GM12874 (cell line): Measurements from ENCODE around the gene GIPC2.

ENCODE experiments used
- TF ChIP-seq, protein P1 (sequence below): IDR thresholded peaks from 2 replicates; pipeline ENCODE4 v1.5.1; 2011; ENCODE audit warnings: low read depth, mild to moderate bottlenecking, control low read depth, low read length, moderate library complexity; ENCODE audit not compliant: insufficient read depth

Gene GIPC2

DNA sequence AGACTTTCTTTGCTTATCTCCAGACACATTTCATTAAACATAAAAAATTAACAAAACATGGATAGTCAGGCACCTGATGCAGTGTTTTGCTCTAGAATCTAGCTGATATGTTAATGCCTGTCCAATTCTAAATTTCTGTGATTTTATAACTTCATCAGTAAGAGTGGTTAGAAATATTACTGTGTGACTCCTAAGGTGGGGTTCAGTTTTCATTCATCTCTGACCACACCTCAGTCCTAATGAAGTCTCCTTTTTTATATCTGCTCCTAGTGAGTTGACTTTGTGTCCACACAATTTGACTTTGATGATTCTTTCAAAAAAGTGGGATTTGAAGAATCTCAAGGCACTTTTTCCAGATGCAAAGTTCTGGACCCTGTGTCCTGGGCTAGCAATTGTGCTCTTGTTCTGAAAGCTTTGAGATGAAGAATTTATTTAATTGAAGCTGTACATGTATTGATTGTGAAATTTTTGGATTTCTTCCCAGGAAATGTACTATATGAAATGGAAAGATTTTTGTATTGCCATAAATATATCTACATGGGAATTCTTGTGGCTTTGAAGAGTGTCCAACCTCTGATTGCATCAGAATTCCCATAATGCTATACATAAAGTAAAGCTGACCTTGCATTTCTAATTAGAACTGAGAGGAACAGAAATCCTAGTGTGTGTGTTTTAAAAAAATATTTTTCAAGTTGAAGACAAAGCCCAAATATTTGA is 111.2 kb downstream of the GIPC2 start:
- TF ChIP-seq, protein P1, sequence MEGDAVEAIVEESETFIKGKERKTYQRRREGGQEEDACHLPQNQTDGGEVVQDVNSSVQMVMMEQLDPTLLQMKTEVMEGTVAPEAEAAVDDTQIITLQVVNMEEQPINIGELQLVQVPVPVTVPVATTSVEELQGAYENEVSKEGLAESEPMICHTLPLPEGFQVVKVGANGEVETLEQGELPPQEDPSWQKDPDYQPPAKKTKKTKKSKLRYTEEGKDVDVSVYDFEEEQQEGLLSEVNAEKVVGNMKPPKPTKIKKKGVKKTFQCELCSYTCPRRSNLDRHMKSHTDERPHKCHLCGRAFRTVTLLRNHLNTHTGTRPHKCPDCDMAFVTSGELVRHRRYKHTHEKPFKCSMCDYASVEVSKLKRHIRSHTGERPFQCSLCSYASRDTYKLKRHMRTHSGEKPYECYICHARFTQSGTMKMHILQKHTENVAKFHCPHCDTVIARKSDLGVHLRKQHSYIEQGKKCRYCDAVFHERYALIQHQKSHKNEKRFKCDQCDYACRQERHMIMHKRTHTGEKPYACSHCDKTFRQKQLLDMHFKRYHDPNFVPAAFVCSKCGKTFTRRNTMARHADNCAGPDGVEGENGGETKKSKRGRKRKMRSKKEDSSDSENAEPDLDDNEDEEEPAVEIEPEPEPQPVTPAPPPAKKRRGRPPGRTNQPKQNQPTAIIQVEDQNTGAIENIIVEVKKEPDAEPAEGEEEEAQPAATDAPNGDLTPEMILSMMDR = no peak

DNA sequence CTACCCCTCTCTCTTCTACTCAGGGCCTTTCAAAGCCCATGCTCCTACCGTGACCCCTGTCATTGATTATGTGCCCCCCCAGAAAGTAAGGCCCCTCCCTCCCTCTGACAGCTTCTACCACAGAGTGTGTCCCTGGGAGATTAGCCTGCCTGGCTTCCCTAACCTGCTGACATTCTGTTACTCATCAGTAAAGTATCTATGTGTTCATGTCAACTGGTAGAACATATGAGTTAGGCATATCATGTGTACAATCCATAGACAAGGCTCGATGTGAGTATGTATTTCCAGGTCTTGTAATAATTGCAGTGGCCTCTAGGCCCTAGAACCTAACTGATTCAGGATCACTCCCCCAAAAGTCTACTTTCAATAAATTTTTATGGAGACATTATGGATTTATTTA is 120.0 kb downstream of the GIPC2 start:
- TF ChIP-seq, protein P1 = no peak

DNA sequence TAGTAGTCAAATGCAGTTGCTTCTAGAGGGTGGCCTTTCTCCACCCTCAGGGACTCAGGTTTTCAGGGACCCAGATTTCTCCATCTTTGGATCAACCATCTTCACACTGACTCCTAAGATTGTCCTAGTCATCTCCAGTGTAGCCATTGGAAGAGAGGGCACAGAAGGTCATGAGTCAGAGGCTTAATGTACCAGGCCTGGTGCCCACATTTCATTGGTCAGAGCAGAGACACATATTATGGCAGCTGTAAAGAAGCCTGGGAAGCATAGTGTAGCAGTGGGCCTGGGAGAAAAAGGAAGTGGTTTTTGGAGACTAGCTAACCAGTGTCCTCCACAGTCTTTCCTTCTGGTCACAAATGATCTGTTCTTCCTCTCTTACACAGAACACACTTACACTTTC is 122.5 kb downstream of the GIPC2 start:
- TF ChIP-seq, protein P1 = no peak

DNA sequence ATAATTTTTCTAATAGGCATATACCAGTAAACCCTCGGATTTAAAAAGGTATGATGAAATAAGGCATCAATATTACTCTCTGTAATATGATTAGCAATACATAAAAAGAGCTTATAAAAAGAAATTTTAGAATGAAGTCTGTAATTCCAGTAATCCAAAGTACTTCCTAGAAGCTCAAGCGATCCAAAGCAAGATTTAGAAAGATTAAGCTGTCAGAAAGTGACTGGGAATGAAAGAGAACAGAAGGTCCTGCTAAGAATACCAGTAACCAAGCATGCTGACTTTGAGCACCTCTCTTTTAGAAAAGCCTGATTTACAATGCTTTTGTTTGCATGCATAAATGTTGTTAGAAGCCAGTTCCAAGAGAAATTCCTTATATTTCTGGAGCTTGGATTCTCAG is 125.1 kb downstream of the GIPC2 start:
- TF ChIP-seq, protein P1 = no peak

DNA sequence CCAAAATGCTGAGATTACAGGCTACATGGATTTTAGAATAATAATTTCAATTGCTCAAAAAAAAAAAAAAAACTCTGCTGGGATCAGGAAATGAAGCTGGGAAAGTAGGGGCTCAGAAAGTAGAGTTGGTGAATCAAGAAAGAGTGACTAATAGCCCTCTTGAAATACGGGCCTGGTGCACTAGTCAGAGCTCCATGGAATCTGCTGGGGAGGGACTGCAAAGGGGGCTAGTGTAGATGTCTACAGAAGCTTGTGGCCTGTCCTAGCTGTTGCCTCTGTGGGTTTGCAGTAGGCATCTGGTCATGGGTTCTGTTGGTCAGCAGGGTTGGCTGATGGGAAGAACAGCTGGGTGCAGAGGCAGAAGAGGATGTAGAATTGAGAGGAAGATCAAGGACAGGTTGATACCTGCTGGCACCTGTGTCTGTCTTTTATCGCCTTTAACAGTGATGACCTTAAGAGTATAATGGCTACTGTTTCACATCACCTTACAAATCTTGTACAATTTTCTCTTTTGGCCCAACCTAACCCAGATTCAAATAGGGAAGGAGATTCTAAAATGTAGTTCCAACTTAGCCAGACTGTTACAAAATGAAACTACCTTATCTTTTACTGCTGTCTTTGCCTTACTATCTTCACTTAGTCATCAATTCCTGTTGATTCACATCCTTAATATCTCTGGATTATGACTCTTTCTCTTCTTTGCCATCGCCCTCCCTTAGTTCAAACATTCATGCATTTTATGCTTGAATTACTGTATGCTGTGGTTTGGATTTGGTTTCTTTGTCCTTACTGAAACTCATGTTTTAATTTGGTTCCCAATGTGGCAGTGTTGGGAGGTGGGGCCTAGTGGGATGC is 126.2 kb downstream of the GIPC2 start:
- TF ChIP-seq, protein P1 = no peak

DNA sequence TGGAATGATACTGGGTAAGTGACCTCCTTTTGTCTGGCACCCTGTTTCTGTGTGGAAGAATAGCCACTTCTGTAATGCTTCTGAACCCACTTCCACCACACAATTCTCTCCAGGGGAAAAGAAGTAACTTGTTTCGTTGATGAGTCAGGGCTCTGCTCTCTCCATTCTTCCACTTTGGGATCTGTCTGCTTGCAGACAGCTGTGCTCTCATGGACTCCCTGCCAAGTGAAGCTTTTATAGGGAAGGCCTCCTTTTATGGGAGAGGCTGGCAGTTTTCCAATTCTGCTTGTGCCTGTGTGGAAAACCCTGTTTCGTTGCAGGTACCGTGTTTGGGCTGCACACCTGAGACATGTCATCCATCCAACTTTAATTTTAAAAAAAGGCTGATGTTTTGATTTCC is 130.7 kb downstream of the GIPC2 start:
- TF ChIP-seq, protein P1 = no peak

DNA sequence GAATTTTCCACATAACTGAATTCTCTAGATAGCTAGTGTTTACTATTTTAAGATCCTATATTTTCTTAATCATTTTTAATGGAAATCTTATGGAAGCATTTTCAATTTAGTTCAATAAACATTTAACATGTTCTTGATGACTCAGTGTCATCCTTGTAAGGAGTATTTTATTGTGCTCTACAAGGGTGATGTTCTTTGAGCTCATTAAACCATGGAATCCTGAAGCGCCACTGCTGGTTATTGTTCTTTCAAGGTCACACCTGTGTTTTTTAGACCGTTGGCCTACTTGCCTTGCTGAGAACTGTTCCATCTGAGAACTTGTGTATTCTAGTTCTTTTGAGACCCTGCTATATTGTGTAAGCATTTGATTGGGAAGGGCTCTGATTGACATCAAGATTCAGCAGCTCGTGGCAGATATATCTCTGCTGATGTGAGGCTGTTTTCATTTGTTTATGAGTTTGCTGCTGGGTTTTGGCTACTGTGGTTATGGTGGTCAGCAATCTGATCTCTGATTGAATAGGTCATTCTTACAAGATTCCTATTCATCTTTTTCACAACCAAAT is 132.0 kb downstream of the GIPC2 start:
- TF ChIP-seq, protein P1 = no peak
